Stimulated activated CD4-positive, alpha-beta T cell treated with anti-CD3 and anti-CD28 coated beads, TNF-alpha, amount 100 ng/mL, for 1 hour (primary cell): ENCODE results near the gene MAPK8IP3.
"Not testable (repeated sequence)": the region's sequence is repeated elsewhere in the genome, so short reads cannot be mapped to it uniquely, and the experiment has no call there.

Experiments
- DNase-seq, 3 donors: peaks; one replicate each; pipeline ENCODE4 v3.0.0-alpha.2; 2020; ENCODE audit warnings: low read depth in 3 of 3, low spot score in 1 of 3

Gene MAPK8IP3

GRCh38 chr16:1784977-1785845, 79.2 kb downstream of the MAPK8IP3 start:
- no peak for DNase-seq

- DNase-seq: no peak
Measured at GRCh38 chr16:1785846-1786170, 79.8 kb downstream of the MAPK8IP3 start.

GRCh38 chr16:1786242-1787055, 80.5 kb downstream of the MAPK8IP3 start:
- DNase-seq: no peak

- DNase-seq: no peak
Measured at GRCh38 chr16:1787056-1787321, 81.0 kb downstream of the MAPK8IP3 start.

GRCh38 chr16:1787322-1788094, 81.5 kb downstream of the MAPK8IP3 start:
- no peak for DNase-seq

- DNase-seq: no peak
Measured at GRCh38 chr16:1788095-1788707, 82.2 kb downstream of the MAPK8IP3 start.

- no peak for DNase-seq
Measured at GRCh38 chr16:1788708-1789100, 82.7 kb downstream of the MAPK8IP3 start.

GRCh38 chr16:1789643-1790045, 83.6 kb downstream of the MAPK8IP3 start:
- no peak for DNase-seq

- no peak for DNase-seq
Measured at GRCh38 chr16:1790261-1790610, 84.2 kb downstream of the MAPK8IP3 start.

- DNase-seq: no peak
Measured at GRCh38 chr16:1790611-1791255, 84.7 kb downstream of the MAPK8IP3 start.

GRCh38 chr16:1791256-1791942, 85.4 kb downstream of the MAPK8IP3 start:
- no peak for DNase-seq

- DNase-seq: no peak
Measured at GRCh38 chr16:1791943-1792812, 86.2 kb downstream of the MAPK8IP3 start.

- DNase-seq: no peak
Measured at GRCh38 chr16:1792836-1793577, 87.0 kb downstream of the MAPK8IP3 start.

- no peak for DNase-seq
Measured at GRCh38 chr16:1793578-1794220, 87.7 kb downstream of the MAPK8IP3 start, which contains the start of gene IGFALS. Gene IGFALS (minus strand): TSS chr16:1793705. CDS start chr16:1793652, 53 bp downstream.

GRCh38 chr16:1794221-1794871, 88.4 kb downstream of the MAPK8IP3 start:
- no peak for DNase-seq

- no peak for DNase-seq
Measured at GRCh38 chr16:1794908-1795666, 89.1 kb downstream of the MAPK8IP3 start.

- not testable (repeated sequence) for DNase-seq
Measured at GRCh38 chr16:1799263-1799662, 93.3 kb downstream of the MAPK8IP3 start.
